Activated effector memory CD4-positive, alpha-beta T cell treated with anti-CD3 and anti-CD28 coated beads, Interleukin-2, amount 50 U/mL, for 16 hours (primary cell): Measurements from ENCODE around the gene SRGAP1.

Source experiments
- DNase-seq: peaks from one replicate; pipeline ENCODE4 v3.0.0-alpha.2; 2020

SRGAP1 gene

GRCh38 chr12:63912651-63913050, 68.2 kb downstream of the SRGAP1 start:
- DNase-seq, result no peak

- DNase-seq, result no peak
Measured at GRCh38 chr12:63913929-63914328, 69.4 kb downstream of the SRGAP1 start.

GRCh38 chr12:63915105-63915800, 70.8 kb downstream of the SRGAP1 start:
- DNase-seq, result no peak

GRCh38 chr12:63916561-63917476, 72.3 kb downstream of the SRGAP1 start:
- DNase-seq, result no peak

- no peak for DNase-seq
Measured at GRCh38 chr12:63917477-63917862, 73.0 kb downstream of the SRGAP1 start.

GRCh38 chr12:63917864-63918799, 73.6 kb downstream of the SRGAP1 start:
- DNase-seq, result no peak

GRCh38 chr12:63918800-63919300, 74.3 kb downstream of the SRGAP1 start:
- DNase-seq, result no peak

- no peak for DNase-seq
Measured at GRCh38 chr12:63919756-63920155, 75.3 kb downstream of the SRGAP1 start.

GRCh38 chr12:63921157-63921556, 76.7 kb downstream of the SRGAP1 start:
- DNase-seq, result no peak

GRCh38 chr12:63922474-63922873, 78.0 kb downstream of the SRGAP1 start:
- DNase-seq, result no peak

GRCh38 chr12:63924781-63925180, 80.3 kb downstream of the SRGAP1 start:
- no peak for DNase-seq

GRCh38 chr12:63927511-63927910, 83.0 kb downstream of the SRGAP1 start:
- no peak for DNase-seq

GRCh38 chr12:63928305-63928704, 83.8 kb downstream of the SRGAP1 start:
- no peak for DNase-seq

- no peak for DNase-seq
Measured at GRCh38 chr12:63929426-63929825, 84.9 kb downstream of the SRGAP1 start.

GRCh38 chr12:63930971-63931370, 86.5 kb downstream of the SRGAP1 start:
- DNase-seq, result no peak

GRCh38 chr12:63931703-63932102, 87.2 kb downstream of the SRGAP1 start:
- DNase-seq, result no peak

GRCh38 chr12:63934936-63935335, 90.4 kb downstream of the SRGAP1 start:
- DNase-seq, result no peak

GRCh38 chr12:63935361-63935760, 90.9 kb downstream of the SRGAP1 start:
- DNase-seq, result no peak

- DNase-seq, result no peak
Measured at GRCh38 chr12:63937378-63938316, 93.1 kb downstream of the SRGAP1 start.

- no peak for DNase-seq
Measured at GRCh38 chr12:63940310-63941005, 96.0 kb downstream of the SRGAP1 start.
